PC-3 (cell line): ENCODE measurements around the gene RAET1L. TPM values are rescaled to one million over a fixed set of nuclear protein-coding genes. Genes with fewer than 3 reads are reported as not detected.

Experiments used
- ATAC-seq: fragments of 200-7000 bp; cut with Tn5 transposase; 2 replicates; pipeline ENCODE4 v1.9.1; 2020; ENCODE audit warnings: mild to moderate bottlenecking, moderate library complexity
- BruUV-seq: library from RNA; stranded (reverse); fragments of 400-500 nt; replicated peaks from 2 replicates; lab custom pipeline; 2021; lab: Mats Ljungman, UMichigan
- CTCF ChIA-PET: fragments of 300-600 bp; sonication (Branson Sonifier 250); formaldehyde crosslinking; loops from one replicate; lab custom pipeline; 2022; ENCODE audit warnings: antibody characterized with exemption; lab: Charles Lee
- POLR2A ChIA-PET: fragments of 300-600 bp; sonication (Branson Sonifier 250); formaldehyde crosslinking; loops from one replicate; lab custom pipeline; 2022; ENCODE audit warnings: antibody characterized with exemption; ENCODE audit not compliant: unreplicated experiment; lab: Charles Lee
- DNase-seq: peaks from one replicate; pipeline ENCODE4 v3.0.0-alpha.2; 2015
- H2AFZ ChIP-seq: fragments of 300-600 bp; sonication (generic); 2 replicates; pipeline ENCODE4 v1.6.0; 2016; ENCODE audit warnings: antibody characterized with exemption, low read length
- H3F3A ChIP-seq: fragments of 300-600 bp; sonication (generic); one replicate; pipeline ENCODE4 v1.6.0; 2017; ENCODE audit warnings: antibody characterized with exemption, low read length, control low read depth, mild to moderate bottlenecking; ENCODE audit not compliant: unreplicated experiment
- H3K27ac ChIP-seq: fragments of 300-600 bp; sonication (generic); 2 replicates; pipeline ENCODE4 v1.5.1; 2016; ENCODE audit warnings: mild to moderate bottlenecking, low read length
- H3K27me3 ChIP-seq: fragments of 300-600 bp; sonication (generic); 2 replicates; pipeline ENCODE4 v1.6.1; 2016; ENCODE audit warnings: low read length, mixed read lengths
- H3K36me3 ChIP-seq: fragments of 300-600 bp; sonication (generic); 2 replicates; pipeline ENCODE4 v1.6.1; 2016; ENCODE audit warnings: low read depth, mixed run types, low read length, mixed read lengths
- H3K4me1 ChIP-seq: fragments of 300-600 bp; sonication (generic); 2 replicates; pipeline ENCODE4 v1.5.1; 2016; ENCODE audit warnings: low read length; ENCODE audit not compliant: insufficient read depth
- H3K4me2 ChIP-seq: fragments of 300-600 bp; sonication (generic); 2 replicates; pipeline ENCODE4 v1.6.0; 2016; ENCODE audit warnings: low read length
- H3K4me3 ChIP-seq: fragments of 300-600 bp; sonication (generic); 2 replicates; pipeline ENCODE4 v1.5.1; 2016; ENCODE audit warnings: mild to moderate bottlenecking, low read length, mixed read lengths
- H3K79me2 ChIP-seq: fragments of 300-600 bp; sonication (generic); 2 replicates; pipeline ENCODE4 v1.6.1; 2017; ENCODE audit warnings: low read length, mixed read lengths
- H3K9ac ChIP-seq: fragments of 300-600 bp; sonication (generic); 2 replicates; pipeline ENCODE4 v1.6.0; 2016; ENCODE audit warnings: mild to moderate bottlenecking, low read length
- H3K9me2 ChIP-seq: fragments of 300-600 bp; sonication (generic); replicated peaks from 2 replicates; pipeline ENCODE4 v1.6.1; 2016; ENCODE audit warnings: mixed run types, low read length, mixed read lengths
- H3K9me3 ChIP-seq: fragments of 300-600 bp; sonication (generic); 2 replicates; pipeline ENCODE4 v1.6.1; 2016; ENCODE audit warnings: low read length, mixed read lengths
- H4K20me1 ChIP-seq: fragments of 300-600 bp; sonication (generic); 2 replicates; pipeline ENCODE4 v1.6.1; 2016; ENCODE audit warnings: low read length, mixed read lengths
- CTCF ChIP-seq: fragments of 300-600 bp; sonication (generic); conservative IDR thresholded peaks from 2 replicates; pipeline ENCODE4 v1.5.1; 2017; ENCODE audit warnings: antibody characterized with exemption, low read depth, mild to moderate bottlenecking, low read length
- EZH2 ChIP-seq: fragments of 300-600 bp; sonication (generic); IDR thresholded peaks from one replicate; pipeline ENCODE4 v1.6.1; 2017; ENCODE audit warnings: antibody characterized with exemption, mild to moderate bottlenecking, low read length; ENCODE audit not compliant: unreplicated experiment
- EZH2phosphoT487 ChIP-seq: fragments of 300-600 bp; sonication (generic); IDR thresholded peaks from 2 replicates; pipeline ENCODE4 v1.6.1; 2018; ENCODE audit warnings: mild to moderate bottlenecking, antibody characterized with exemption, low read length, borderline replicate concordance
- intact Hi-C: fragments of 100-400 bp; cut with micrococcal nuclease; formaldehyde crosslinking; loops from 2 replicates; pipeline ENCODE4 v1.9.0; 2023
- total RNA-seq: library from RNA; depleted of rRNA; stranded (reverse); fragments of >200 nt; gene quantifications from 2 replicates; pipeline ENCODE4 v1.2.3, GENCODE V29; 2014

RAET1L gene
- total RNA-seq, 1 experiment from 2014 or later, result 3.6 TPM

- intact Hi-C loops, result no loop called here
- Histone ChIP-seq H3K9ac (no peak overlapping the region), H3K9me3 (no peaks in the 10 kb centered on the region), H3K27me3 (peaks cover 40% of the 10 kb centered on the region), H4K20me1 (no peaks in the 10 kb centered on the region), H3K27ac (no peak overlapping the region), H3F3A (no peaks in the 10 kb centered on the region), H3K79me2 (no peaks in the 10 kb centered on the region), H3K4me1 (no peaks in the 10 kb centered on the region), H3K4me2 (no peak overlapping the region), H3K4me3 (no peak overlapping the region), H2AFZ (no peak overlapping the region), H3K9me2 (no peaks in the 10 kb centered on the region), H3K36me3 (no peaks in the 10 kb centered on the region)
- no peak for TF ChIP-seq EZH2
- no peak for TF ChIP-seq EZH2phosphoT487
- TF ChIP-seq CTCF, result no peak
- no TSS peak for BruUV-seq
- CTCF ChIA-PET, result interaction anchor here (0.6 kb wide), 1 partner anchor 26 kb away, joined by 5 read pairs; no protein-coding TSS in a partner anchor
- DNase-seq (no peak), ATAC-seq (no peak)
- POLR2A ChIA-PET, result no interaction called here
These were observed 28.1 kb upstream of the RAET1L start for GRCh38 chr6:150053450-150053849.

- H3K4me2 ChIP-seq, result no peak overlapping the region
- H3K9me3 ChIP-seq, result no peaks in the 10 kb centered on the region
- no peak overlapping the region for H2AFZ ChIP-seq
- H3K4me3 ChIP-seq, result no peak overlapping the region
- peaks cover 40% of the 10 kb centered on the region for H3K27me3 ChIP-seq
- ChIA-PET POLR2A (no interaction called here), CTCF (no interaction called here)
- H4K20me1 ChIP-seq, result no peaks in the 10 kb centered on the region
- H3K9me2 ChIP-seq, result no peaks in the 10 kb centered on the region
- intact Hi-C loops, result no loop called here
- no peak overlapping the region for H3K27ac ChIP-seq
- H3F3A ChIP-seq, result no peaks in the 10 kb centered on the region
- ATAC-seq (no peak), DNase-seq (no peak)
- no peaks in the 10 kb centered on the region for H3K36me3 ChIP-seq
- TF ChIP-seq EZH2 (no peak), CTCF (no peak), EZH2phosphoT487 (no peak)
- no peaks in the 10 kb centered on the region for H3K79me2 ChIP-seq
- no peaks in the 10 kb centered on the region for H3K4me1 ChIP-seq
- H3K9ac ChIP-seq, result no peak overlapping the region
- BruUV-seq, result no TSS peak
These were observed 25.5 kb upstream of the RAET1L start for GRCh38 chr6:150050846-150051245.

- ChIA-PET CTCF (no interaction called here), POLR2A (no interaction called here)
- no peaks in the 10 kb centered on the region for H3K79me2 ChIP-seq
- no peak overlapping the region for H3K4me3 ChIP-seq
- no peak overlapping the region for H3K9ac ChIP-seq
- H3K9me2 ChIP-seq, result no peaks in the 10 kb centered on the region
- H3K27ac ChIP-seq, result no peak overlapping the region
- H3K36me3 ChIP-seq, result no peaks in the 10 kb centered on the region
- no peak for DNase-seq
- intact Hi-C loops, result no loop called here
- H3K4me2 ChIP-seq, result no peak overlapping the region
- no peaks in the 10 kb centered on the region for H4K20me1 ChIP-seq
- no peaks in the 10 kb centered on the region for H3K4me1 ChIP-seq
- no peaks in the 10 kb centered on the region for H3F3A ChIP-seq
- TF ChIP-seq EZH2 (no peak), CTCF (no peak), EZH2phosphoT487 (no peak)
- no peak overlapping the region for H2AFZ ChIP-seq
- peaks cover 17% of the 10 kb centered on the region for H3K27me3 ChIP-seq
- no peaks in the 10 kb centered on the region for H3K9me3 ChIP-seq
- BruUV-seq, result no TSS peak
- ATAC-seq, result no peak
These were observed 22.8 kb upstream of the RAET1L start for GRCh38 chr6:150048099-150048498.
